MM.1S (cell line): ENCODE measurements around the gene RHBDL1.

ENCODE experiments used
- CTCF ChIP-seq: fragments of 300-600 bp; sonication (generic); IDR thresholded peaks from 2 replicates; pipeline ENCODE4 v1.5.1; 2016; ENCODE audit warnings: antibody characterized with exemption, low read length, mixed read lengths
- EZH2 ChIP-seq: fragments of 300-600 bp; sonication (generic); optimal IDR thresholded peaks from 2 replicates; pipeline ENCODE3; 2017; ENCODE audit warnings: low read depth, mild to moderate bottlenecking, antibody characterized with exemption, low read length, mixed read lengths

- TF ChIP-seq CTCF, result no peak
- TF ChIP-seq EZH2, result no peak
These were observed 28.1 kb upstream of the RHBDL1 start for GRCh38 chr16:647173-647902.
